ENCODE measurements around the gene CBS. TPM values are rescaled to one million over a fixed set of nuclear protein-coding genes. Genes with fewer than 3 reads are reported as not detected.
"Not testable (repeated sequence)": the region's sequence is repeated elsewhere in the genome, so short reads cannot be mapped to it uniquely, and the experiment has no call there.

The CBS gene
- total RNA-seq, 1 donor from 2014 or later: 29.5 TPM

DNA sequence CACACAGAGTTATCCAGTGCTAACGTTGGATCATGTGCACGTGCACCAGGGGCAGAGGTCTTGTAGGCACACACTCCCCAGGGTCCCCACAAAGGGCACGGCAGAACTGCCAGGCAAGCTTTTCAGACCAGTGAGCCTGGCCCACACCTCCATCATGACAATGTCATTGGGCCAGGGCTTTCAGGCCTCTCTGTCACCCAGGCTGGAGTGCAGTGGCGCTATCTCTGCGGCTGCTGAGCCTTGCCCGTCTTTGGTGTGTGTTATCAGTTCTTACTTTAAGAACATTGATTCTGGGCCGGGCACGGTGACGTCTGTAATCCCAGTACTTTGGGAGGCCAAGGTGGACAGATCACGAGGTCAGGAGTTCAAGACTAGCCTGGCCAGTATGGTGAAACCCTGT, 57.1 kb downstream of the CBS start:
- DNase-seq (ENCODE audit: low spot score in 2 of 2): no peak
- TF ChIP-seq, protein P1, sequence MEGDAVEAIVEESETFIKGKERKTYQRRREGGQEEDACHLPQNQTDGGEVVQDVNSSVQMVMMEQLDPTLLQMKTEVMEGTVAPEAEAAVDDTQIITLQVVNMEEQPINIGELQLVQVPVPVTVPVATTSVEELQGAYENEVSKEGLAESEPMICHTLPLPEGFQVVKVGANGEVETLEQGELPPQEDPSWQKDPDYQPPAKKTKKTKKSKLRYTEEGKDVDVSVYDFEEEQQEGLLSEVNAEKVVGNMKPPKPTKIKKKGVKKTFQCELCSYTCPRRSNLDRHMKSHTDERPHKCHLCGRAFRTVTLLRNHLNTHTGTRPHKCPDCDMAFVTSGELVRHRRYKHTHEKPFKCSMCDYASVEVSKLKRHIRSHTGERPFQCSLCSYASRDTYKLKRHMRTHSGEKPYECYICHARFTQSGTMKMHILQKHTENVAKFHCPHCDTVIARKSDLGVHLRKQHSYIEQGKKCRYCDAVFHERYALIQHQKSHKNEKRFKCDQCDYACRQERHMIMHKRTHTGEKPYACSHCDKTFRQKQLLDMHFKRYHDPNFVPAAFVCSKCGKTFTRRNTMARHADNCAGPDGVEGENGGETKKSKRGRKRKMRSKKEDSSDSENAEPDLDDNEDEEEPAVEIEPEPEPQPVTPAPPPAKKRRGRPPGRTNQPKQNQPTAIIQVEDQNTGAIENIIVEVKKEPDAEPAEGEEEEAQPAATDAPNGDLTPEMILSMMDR (IDR thresholded peaks at IDR 0.05): no peak
- H3K4me1 ChIP-seq: no peaks in the 10 kb centered on the region

DNA sequence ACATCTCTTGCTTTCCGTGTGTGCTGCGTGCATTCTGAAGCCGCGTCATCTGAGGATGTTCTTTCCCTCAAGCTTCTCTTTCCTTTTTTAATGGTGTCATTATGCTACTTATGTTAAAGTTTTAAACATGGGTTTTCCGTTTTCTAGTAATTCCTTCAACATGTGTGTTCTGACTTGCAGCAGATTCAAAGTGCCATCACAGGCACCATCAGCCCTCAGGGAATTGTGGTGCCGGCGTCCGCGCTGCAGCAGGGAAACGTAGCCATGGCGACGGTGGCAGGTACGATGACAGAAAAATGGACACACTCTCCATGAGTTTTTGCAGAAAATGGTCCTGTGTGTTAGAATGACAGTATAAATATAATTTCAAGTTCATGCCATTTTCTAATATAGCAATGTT, 58.9 kb downstream of the CBS start:
- H3K4me3 ChIP-seq: no peak overlapping the region
- H3K36me3 ChIP-seq: peaks cover 24 to 51% of the 10 kb centered on the region in 2 donors
- H3K4me1 ChIP-seq: no peaks in the 10 kb centered on the region
- intact Hi-C loops (cut with DNase I): no loop called here
- TF ChIP-seq, protein P1 (IDR thresholded peaks at IDR 0.05): no peak
- DNase-seq (ENCODE audit: low spot score in 2 of 2): no peak
- H3K9me3 ChIP-seq: no peaks in the 10 kb centered on the region
- no peak overlapping the region for H3K27ac ChIP-seq
- no peaks in the 10 kb centered on the region for H3K27me3 ChIP-seq

More for the DNA sequence above, 57.1 kb downstream of the CBS start:
- Histone ChIP-seq H3K27me3 (no peaks in the 10 kb centered on the region), H3K4me3 (no peak overlapping the region), H3K27ac (no peak overlapping the region), H3K9me3 (no peaks in the 10 kb centered on the region), H3K36me3 (peaks cover 19 to 50% of the 10 kb centered on the region in 2 donors)
- intact Hi-C loops (cut with DNase I): no loop called here

DNA sequence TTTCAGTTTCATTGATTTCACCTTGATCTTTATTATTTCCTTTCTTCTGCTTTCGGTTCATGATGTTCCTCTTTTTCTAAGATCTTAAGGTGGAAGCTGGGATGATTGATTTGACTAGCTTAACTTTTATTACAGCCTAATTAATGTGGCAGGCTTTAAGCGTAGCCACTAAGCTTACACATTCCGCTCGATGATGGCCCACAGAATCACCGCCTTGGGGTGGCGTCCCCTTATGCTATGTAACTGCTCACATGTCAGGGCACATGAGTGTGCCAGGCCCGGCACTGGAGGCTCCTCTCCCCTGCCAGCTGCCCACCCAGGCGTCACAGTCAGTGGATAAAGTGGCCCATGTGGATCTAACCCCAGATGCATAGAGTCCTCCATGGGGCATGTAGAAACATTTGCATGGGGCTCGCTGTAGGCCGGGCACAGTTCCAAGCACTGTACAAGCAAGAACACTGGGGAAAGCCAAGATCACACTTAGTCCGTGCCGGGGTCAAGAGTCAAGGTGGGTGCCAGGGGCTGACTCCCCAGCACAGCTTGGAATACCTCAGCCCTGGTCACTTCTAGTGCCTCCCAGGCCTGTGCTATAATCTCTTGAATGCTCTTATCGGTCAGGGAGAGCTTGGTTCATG, 59.6 kb downstream of the CBS start:
- TF ChIP-seq, protein P1 (IDR thresholded peaks at IDR 0.05): no peak
- no peak overlapping the region for H3K27ac ChIP-seq
- no peaks in the 10 kb centered on the region for H3K4me1 ChIP-seq
- H3K27me3 ChIP-seq: no peaks in the 10 kb centered on the region
- H3K36me3 ChIP-seq: peaks cover 20 to 51% of the 10 kb centered on the region in 2 donors
- no peak overlapping the region for H3K4me3 ChIP-seq
- no peak for DNase-seq (ENCODE audit: low spot score in 2 of 2)
- intact Hi-C loops (cut with DNase I): no loop called here
- H3K9me3 ChIP-seq: no peaks in the 10 kb centered on the region

DNA sequence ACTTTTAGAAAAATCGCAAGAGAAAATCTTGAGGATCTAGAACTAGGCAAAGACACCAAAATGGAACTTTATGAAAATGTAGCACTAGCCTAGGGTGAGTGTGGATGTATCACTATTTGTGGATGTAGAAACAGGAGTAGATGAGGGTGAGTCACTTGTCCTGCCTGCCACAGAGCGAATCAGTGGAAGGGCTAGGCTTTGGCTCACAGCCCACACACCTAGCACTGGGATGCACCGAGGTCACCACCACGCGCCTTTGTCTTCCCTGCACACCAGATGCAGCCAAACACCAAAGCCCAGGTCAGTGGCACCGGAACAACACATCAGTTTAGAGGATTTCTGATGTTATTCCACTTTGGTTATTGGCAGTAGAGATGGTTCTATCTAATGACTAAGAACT, 63.0 kb downstream of the CBS start:
- TF ChIP-seq, protein P1 (IDR thresholded peaks at IDR 0.05): no peak
- H3K27ac ChIP-seq: no peak overlapping the region
- no peak overlapping the region for H3K4me3 ChIP-seq
- no peak for DNase-seq (ENCODE audit: low spot score in 2 of 2)
- peaks cover 14 to 51% of the 10 kb centered on the region in 2 donors for H3K36me3 ChIP-seq
- intact Hi-C loops (cut with DNase I): no loop called here
- H3K27me3 ChIP-seq: no peaks in the 10 kb centered on the region
- no peaks in the 10 kb centered on the region for H3K9me3 ChIP-seq
- no peaks in the 10 kb centered on the region for H3K4me1 ChIP-seq

DNA sequence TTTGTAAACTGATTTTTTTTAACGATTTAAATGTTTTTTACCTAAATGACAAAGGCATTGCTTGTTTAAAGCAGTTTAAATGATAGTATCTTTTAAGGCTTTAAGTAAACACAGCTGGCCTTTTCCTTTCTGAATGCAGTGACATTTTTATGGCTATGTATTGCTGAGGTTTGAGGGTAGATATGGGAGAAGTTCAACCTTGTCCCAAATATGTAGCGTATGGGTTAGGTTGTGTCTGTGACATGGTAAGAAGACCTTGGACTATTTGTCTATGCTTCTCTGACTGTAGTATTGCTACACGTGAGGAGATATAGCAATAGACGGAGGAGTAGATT, 68.8 kb downstream of the CBS start:
- intact Hi-C loops (cut with DNase I): no loop called here
- no peaks in the 10 kb centered on the region for H3K9me3 ChIP-seq
- no peak for DNase-seq (ENCODE audit: low spot score in 2 of 2)
- no peak overlapping the region for H3K27ac ChIP-seq
- H3K4me3 ChIP-seq: no peak overlapping the region
- no peaks in the 10 kb centered on the region for H3K4me1 ChIP-seq
- H3K27me3 ChIP-seq: no peaks in the 10 kb centered on the region
- TF ChIP-seq, protein P1 (IDR thresholded peaks at IDR 0.05): no peak
- H3K36me3 ChIP-seq: peaks cover 2 to 46% of the 10 kb centered on the region in 2 donors

DNA sequence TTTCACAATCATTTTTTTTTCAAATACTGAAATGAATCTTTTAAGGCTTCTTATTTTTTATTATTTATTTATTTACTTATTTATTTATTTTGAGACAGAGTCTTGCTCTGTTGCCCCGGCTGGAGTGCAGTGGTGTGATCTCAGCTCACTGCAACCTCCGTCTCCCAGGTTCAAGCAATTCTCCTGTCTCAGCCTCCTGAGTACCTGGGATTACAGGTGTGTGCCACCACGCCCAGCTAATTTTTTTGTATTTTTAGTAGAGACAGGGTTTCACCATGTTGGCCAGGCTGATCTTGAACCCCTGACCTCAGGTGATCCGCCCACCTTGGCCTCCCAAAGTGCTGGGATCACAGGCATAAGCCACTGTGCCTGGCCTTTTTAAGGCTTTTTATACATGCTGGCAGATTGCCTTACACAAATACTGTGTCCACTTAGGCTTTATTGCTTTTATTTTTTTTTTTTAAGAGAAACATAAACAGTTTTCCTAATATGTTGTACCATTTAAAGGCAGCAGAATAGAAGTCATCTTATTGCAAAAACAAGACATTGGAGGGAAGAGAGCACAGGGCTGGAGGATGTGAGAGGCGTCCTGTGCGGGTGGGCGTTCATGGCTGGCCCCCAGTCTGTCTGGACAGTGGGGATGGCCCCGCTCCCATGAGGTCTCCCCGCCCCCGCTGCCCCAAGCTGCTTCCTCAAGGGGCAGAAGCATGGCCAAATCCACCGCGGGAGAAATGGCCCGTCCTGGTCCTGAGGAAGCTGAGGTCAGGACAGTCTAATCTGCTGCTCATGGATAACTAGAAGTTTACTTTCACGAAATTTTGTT, 69.4 kb downstream of the CBS start:
- H3K4me1 ChIP-seq; H3K27me3 ChIP-seq; intact Hi-C loops (cut with DNase I); DNase-seq (ENCODE audit: low spot score in 2 of 2); H3K4me3 ChIP-seq; H3K9me3 ChIP-seq; H3K27ac ChIP-seq: not testable (repeated sequence)
- peaks cover 0 to 40% of the 10 kb centered on the region in 2 donors for H3K36me3 ChIP-seq
